GM04504 (cell line): Measurements from ENCODE around the gene TMEM106C.

Source experiments
- DNase-seq: peaks from one replicate; pipeline ENCODE4 v3.0.0-alpha.2; 2012; ENCODE audit warnings: low read depth

TMEM106C gene

DNA sequence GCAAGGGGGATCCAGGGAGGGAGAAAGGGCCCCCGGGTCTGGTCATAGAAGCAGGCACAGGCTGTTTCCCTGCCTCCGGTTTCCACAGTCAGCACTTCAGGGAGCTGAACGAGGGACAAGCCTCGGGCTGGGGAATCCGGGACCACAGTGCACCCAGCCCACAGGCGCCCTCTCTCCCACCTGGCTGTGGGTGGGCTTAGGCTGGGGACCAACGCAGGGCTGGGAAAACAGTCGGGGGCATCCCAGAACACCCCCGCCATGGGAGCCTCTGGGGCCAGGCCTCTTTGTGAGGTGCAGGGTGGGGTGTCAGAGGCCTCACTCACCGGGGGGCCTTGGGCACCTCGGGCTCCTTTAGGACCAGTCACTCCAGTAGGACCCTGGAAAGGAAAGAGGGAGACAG, 16.3 kb downstream of the TMEM106C start:
- DNase-seq, result no peak

- DNase-seq, result no peak
Observed at GRCh38 chr12:47980197-47980596, 16.8 kb downstream of the TMEM106C start.

DNA sequence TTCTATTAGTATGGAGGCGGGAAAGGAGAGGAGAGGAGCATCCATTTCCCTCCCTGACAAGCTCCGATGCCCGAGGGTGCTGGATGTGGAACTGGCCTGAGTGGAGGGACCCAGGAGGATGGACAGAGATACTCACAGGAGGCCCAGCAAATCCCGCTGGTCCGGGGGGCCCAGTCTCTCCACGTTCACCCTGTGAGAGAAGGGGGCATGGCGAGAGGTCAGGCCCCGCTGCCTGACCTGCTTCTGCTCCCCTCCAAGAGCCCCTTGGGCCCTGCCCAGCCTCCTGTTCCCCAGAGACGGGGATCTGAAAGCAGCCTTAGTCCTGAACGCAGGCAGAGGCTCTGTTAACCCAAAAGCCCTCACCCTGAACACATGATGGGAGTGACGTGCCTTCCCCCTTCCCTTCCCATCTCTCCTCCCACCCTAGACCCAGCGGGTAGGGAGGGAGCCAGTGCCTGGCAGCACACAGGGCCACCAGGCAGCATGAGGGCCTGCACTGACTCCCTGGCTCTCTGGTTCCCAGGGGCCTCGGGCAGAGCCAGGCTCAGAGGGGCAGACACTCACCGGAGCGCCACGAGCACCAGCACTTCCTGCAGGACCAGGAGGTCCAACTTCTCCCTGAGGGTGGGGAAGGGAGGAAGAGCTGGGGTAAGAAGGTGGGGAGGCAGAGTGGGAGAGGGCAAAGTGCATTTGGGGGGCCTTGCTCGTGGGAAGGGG, 17.5 kb downstream of the TMEM106C start:
- no peak for DNase-seq

DNA sequence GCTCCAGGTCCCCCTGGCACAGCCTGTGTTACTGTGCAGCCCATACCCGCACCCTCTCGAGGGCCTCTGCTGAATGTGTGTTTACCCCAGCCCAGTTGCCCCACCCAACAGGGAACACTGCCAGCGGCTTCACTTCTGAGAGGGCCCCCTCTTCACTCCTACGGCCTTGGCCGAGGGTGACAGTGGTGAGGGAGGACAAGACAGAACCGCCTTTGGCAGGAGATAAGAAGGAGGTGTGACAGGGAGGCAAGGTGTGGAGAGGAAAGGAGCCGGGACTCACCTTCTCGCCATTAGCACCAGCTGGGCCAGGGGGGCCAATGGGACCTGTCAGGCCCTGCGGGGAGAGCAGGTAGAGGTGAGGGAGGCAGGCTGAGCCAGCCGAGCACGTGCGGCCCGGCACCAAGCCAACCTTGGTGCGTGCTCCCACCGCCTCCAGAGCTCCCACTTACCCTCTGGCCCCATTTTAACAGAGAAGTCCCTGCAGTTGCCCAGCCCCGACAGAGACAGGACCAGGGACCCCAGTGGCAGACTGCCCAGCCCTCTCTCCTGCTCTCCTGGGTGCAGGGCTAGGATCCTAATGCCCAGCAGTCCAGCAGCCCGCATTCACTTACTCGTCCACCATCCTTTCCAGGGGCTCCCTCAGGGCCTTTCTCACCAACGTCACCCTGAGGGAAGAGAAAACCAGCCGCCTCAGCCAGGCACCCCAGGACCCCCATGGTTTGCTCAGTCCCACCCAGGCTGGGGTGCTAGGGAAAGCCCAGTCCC, 18.3 kb downstream of the TMEM106C start:
- no peak for DNase-seq

- DNase-seq, result no peak
Observed at GRCh38 chr12:47982311-47982710, 18.9 kb downstream of the TMEM106C start.

- no peak for DNase-seq
Observed at GRCh38 chr12:47982770-47983169, 19.4 kb downstream of the TMEM106C start.

- DNase-seq, result no peak
Observed at GRCh38 chr12:47983541-47984115, 20.2 kb downstream of the TMEM106C start.

- DNase-seq, result no peak
Observed at GRCh38 chr12:47984331-47984801, 21.0 kb downstream of the TMEM106C start.

DNA sequence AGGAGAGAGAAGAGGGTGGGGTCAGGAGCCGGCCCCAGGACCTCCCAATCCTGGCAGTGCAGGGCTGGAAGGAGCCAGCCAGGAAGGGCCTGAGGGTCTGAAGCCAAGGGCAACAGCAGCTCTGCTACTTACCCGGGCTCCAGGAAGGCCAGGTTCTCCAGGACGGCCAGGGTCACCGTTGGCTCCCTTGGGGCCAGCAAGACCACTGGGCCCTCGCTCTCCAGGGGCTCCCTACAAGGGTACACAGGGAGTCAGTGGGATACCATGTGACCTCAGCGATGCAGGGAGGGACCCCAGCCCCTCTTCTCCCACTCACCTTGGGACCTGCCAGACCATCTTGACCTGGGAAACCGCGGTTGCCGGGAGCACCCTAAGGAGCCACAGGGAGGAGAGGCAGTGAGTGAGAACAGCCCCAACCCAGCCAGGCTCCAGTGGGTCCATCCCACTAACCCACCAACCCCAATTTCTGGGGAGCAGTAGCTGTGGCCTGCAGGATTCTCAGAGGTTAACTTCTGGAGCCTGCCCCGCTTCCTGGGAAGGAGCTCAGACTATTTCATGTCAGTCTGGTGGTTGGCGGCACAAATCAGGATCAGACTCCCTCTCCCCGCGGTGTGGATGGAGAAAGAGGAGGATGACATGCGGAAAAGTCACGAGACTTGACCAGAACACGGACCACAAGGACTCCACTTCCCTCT, 22.3 kb downstream of the TMEM106C start:
- DNase-seq, result no peak

DNA sequence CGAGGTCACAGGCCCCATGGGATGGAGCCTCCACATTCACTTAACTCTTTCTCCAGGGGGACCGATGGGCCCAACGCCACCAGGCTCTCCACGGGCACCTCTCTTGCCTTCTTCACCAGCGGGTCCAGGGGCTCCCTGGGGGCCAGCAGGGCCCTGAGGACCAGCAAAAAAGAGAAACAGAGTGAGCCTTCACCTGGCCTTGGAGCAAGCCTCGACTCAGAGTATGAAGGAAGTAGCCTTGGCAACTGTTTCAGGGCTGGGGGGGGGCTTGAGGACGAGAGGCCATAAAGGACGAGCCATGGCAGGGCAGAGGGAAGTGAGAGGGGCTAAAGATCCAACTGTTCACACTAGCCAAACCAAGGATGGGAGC, 22.9 kb downstream of the TMEM106C start:
- DNase-seq, result no peak

- no peak for DNase-seq
Observed at GRCh38 chr12:47986832-47987231, 23.4 kb downstream of the TMEM106C start.

GRCh38 chr12:47987411-47988072, 24.1 kb downstream of the TMEM106C start:
- DNase-seq, result no peak

DNA sequence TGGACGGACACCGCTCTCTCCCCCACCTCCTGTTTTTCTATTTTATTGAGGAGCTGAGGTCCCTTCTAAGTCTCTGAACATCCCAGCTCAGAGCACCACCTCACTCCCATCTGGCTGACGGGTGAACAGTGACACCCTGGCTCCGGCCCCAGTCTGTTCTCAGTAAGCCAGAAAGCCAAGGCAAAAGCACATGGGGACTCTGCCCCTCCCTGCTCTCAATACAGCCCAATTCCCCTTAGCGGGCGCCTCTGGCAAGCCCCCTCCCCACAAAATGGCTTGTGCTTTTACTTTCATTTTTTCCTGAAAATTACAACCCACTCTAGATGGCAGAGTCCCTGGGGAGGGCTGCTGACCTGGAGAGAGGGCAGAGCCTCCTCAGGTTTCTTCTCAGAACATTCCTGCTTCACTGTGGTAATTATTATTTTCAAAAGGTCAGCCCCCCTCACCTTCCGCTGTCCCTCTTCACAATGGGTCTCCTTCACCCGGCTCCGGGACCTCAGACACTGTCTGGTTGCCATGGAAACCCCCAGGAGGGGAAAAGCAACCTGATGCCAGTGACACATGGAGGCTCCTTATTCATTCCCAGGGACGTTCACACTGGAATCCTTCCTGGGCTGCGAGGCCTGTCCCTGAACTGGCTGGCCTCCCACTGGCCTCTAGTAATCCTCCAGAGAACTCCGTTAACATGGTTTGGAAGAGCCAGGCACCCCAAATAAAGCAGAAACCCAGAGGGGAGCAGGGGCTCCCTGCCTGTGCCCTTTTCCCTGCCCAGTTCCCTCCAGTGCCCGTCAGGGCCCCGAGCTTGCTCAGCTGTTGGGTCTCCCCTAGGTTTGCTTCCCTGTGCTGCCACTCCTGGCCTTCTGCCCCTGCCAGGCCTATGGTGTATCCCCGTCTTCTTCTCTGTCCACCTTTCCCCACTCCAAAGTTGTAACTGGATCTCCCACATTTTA, 25.0 kb downstream of the TMEM106C start:
- no peak for DNase-seq

- DNase-seq, result no peak
Observed at GRCh38 chr12:47989023-47989417, 25.6 kb downstream of the TMEM106C start.

GRCh38 chr12:47989666-47990065, 26.3 kb downstream of the TMEM106C start:
- DNase-seq, result no peak

- DNase-seq, result no peak
Observed at GRCh38 chr12:47990351-47991105, 27.1 kb downstream of the TMEM106C start.

DNA sequence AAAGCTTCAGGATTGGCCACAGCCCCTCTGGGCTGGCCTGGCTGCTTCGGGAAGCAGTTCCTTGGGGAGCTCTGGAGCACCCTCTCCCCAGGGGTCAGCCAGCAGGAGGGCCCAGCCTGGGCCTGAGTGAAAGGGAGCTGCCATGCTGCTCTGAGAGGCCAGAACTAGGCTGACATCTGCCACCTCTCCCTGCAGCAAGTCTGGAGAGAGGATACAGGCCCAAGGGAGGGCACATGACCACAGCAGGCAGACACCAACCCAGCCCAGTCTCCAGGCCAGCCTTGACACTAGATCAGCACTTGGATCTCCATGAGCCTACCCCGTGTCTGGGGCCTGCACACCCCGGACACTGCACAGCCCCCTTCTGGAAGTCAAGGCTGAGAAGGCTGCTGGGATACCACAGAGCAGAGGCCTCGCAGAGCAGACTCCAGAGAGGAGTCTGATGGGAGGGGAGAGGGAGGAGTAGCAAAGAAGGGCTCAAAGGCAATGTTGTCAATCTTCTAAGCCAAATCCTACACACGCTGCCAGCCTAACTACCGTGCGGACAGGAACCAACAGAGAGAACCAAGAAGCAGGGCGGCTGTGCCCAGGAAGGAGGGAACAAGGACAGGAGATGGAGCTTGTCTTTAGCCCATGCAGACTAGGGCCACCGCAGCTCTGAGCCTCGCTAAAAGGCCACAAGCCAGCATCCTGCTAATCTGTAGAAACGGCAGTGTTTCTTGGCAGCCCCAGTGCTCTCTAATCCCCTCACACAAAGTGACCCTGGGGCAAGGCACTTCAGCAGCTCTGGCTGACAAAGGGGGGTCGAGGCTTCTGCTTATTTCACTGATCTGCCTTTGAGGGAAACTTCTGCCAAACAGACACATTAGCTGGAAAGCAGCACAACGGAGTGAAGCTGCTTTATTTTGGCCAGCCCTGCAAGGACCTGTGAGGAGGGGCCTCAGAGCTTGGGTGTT, 28.0 kb downstream of the TMEM106C start:
- DNase-seq, result no peak

GRCh38 chr12:47992776-47993175, 29.4 kb downstream of the TMEM106C start:
- DNase-seq, result no peak

DNA sequence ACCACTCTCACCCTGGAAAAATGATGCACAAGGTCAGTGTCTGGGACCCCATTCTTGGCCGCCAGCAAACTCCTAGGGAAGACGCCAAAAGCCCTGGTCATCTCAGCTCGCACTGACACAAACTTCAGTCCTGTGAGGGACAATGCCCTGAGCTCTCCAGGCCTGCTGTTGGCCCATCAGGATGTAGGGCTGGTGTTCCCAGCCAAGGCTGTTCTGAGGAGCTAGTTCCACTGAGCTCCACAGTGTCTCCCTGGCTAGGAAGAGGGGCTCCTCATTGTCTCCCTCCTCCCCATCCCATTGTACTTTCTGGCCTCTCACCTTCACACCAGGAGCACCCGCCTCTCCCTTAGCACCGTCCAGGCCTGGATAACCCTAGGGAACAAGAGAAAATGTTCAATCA, 30.1 kb downstream of the TMEM106C start:
- DNase-seq, result no peak
